Pancreas (tissue), 10 donors: ENCODE measurements around the gene C7orf33. TPM values are rescaled to one million over a fixed set of nuclear protein-coding genes. Genes with fewer than 3 reads are reported as not detected.

Experiments used
- ATAC-seq, 4 donors: fragments of 200-7000 bp; cut with Tn5 transposase; one replicate each; pipeline versions ENCODE4 v1.8.0 to v1.9.1; 2020; ENCODE audit warnings: mild to moderate bottlenecking in 4 of 4, moderate library complexity in 4 of 4
- DNase-seq, 6 donors: peaks; one replicate each; pipeline ENCODE4 v3.0.0-alpha.2; 2020
- FAIRE-seq: peaks from 2 replicates; lab custom pipeline; 2012; peaks lifted over from hg19 to GRCh38; lab: Jason Lieb, UNC
- H3K27ac ChIP-seq, 4 donors: fragments of 200-600 bp; sonication (generic); 1 replicate in 3 of 4; 2 replicates in 1 of 4; pipeline versions ENCODE4 v1.5.0 to v1.8.0; 2020
- H3K27me3 ChIP-seq, 4 donors: fragments of 200-600 bp; one replicate each; pipeline ENCODE4 v1.8.0; 2021
- H3K36me3 ChIP-seq, 3 donors: fragments of 200-600 bp; sonication (generic) in 1 of 3; one replicate each; pipeline versions ENCODE4 v1.5.0 to v1.8.0; 2020 to 2021
- H3K4me1 ChIP-seq, 3 donors: fragments of 200-600 bp; one replicate each; pipeline ENCODE4 v1.8.0; 2021
- H3K4me3 ChIP-seq, 4 donors: fragments of 200-600 bp; sonication (generic) in 2 of 4; one replicate each; pipeline versions ENCODE4 v1.5.0 to v1.8.0; 2020 to 2021
- H3K9me3 ChIP-seq, 4 donors: fragments of 200-600 bp; one replicate each; pipeline ENCODE4 v1.8.0; 2021
- CTCF ChIP-seq, 4 donors: fragments of 200-600 bp; sonication (generic) in 3 of 4; IDR thresholded peaks; one replicate each; pipeline versions ENCODE4 v1.5.0 to v1.8.0; 2021; ENCODE audit warnings: antibody characterized with exemption in 4 of 4
- whole genome bisulfite sequencing, 2 donors: extraction: QIAGEN DNeasy Blood & Tissue Kit; methylation state at CpG; one replicate each; pipeline ENCODE4 v1.1.7; 2013; 5-methylcytosine and 5-hydroxymethylcytosine counted together
- intact Hi-C, 3 donors: fragments of 100-400 bp; cut with DNase I; formaldehyde crosslinking; loops; one replicate each; pipeline versions ENCODE4 v1.11.1 to v1.14.2; 2022
- polyA plus RNA-seq, 2 donors: library from polyadenylated mRNA; stranded (reverse); fragments of 200-250 nt; gene quantifications; one replicate each; pipeline ENCODE4 v1.2.3, GENCODE V29; 2013
- total RNA-seq, 6 donors: library from RNA; stranded (reverse); fragmentation: NEBNext Ultra II Directional in 4 of 6; extraction: Animal tissue kit (Norgen Biotek cat#: 25700) in 4 of 6; gene quantifications; one replicate each; pipeline versions ENCODE4 v1.2.1 to v1.2.4, GENCODE V29; 2021 to 2023
- donor health status: healthy with polysubstance abuse.
- donor health status: DM: no; HTN: no; CAD: no; lungs with moderate emphysema.
- donor health status: DM: no; HTN: no; CAD: no.
- donor health status: control.
- donor health status: control.
- donor health status: Bipolar disorder and iron deficiency.
- donor health status: DM: yes; HTN: yes; CAD: no.
- donor health status: DM: no; HTN: no; CAD: no.
- donor health status: DM: no; HTN: no; CAD: no.
- donor health status: DM: yes; HTN: yes; CAD: no.

Gene C7orf33
- total and polyA plus RNA-seq, 8 donors: not detected

GRCh38 chr7:148665221-148665620, 74.7 kb downstream of the C7orf33 start:
- Histone ChIP-seq H3K9me3 (no peaks in the 10 kb centered on the region), H3K27me3 (no peaks in the 10 kb centered on the region), H3K4me3 (no peak overlapping the region), H3K36me3 (no peaks in the 10 kb centered on the region), H3K27ac (no peak overlapping the region), H3K4me1 (no peaks in the 10 kb centered on the region)
- no peak for DNase-seq
- intact Hi-C loops: no loop called here
- FAIRE-seq: no peak
- ATAC-seq: no peak
- 68 to 77% methylated on average over 4 of the region's 4 CpGs for WGBS, 2 donors
- no peak for TF ChIP-seq CTCF (IDR thresholded peaks at IDR 0.05)

Other genes with a start within 250 kb of the C7orf33 start
- 10 to 100 TPM; 10.8 to 19.2 (median 12.9) TPM for gene CUL1, start 108.1 kb downstream of the C7orf33 start, total RNA-seq
- gene CUL1, start 108.1 kb downstream of the C7orf33 start, polyA plus RNA-seq: 10 to 100 TPM in 1 of 2 donors, 1 to 10 TPM in 1; 8.9 to 17.5 TPM